ENCODE data around the gene SOHLH2.

Gene SOHLH2, protein sequence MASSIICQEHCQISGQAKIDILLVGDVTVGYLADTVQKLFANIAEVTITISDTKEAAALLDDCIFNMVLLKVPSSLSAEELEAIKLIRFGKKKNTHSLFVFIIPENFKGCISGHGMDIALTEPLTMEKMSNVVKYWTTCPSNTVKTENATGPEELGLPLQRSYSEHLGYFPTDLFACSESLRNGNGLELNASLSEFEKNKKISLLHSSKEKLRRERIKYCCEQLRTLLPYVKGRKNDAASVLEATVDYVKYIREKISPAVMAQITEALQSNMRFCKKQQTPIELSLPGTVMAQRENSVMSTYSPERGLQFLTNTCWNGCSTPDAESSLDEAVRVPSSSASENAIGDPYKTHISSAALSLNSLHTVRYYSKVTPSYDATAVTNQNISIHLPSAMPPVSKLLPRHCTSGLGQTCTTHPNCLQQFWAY

DNA sequence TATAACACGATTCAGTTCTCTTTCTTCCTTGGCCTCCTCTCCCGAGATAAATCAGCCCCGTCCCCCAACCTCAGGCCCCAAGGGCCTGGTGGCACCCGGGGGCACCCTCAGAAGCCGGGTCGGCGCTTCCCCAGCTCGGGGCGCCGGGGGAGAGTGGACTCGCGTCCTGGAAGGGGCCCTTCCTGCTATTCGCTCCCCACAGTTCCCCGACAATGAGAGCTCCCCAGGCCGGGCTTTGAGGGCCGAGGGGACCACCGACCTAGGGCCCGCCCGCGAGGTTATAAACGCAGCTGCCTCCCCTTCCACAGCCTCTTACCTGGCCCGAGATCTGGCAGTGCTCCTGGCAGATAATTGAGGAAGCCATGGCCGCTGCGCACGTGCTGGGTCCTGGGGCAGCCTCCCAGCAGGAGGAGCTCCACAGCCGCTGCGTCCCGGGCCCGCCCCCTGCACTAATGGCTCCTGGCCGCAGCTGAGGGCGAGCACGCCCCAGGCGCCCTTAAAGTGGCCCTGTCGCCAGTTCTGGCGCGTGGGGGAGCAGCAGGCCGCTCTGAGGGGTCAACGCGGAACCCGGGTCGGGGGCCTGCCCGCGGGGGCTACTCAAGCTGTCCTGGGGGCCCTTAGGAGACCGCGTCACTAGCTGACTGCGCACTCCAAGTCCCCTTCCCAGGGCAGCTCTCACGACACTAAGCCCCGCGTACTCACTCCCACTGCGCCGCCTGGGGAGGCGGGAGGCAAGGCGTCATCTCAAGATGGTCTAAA is at the start of gene SOHLH2:
TSS of gene SOHLH2 (minus strand) at position 394 of the 759 bp plus-strand sequence. CDS start at position 364, 30 bp downstream.
- Histone ChIP-seq H3K36me3 (ENCODE audit: control insufficient read depth in 2 of 2, insufficient read depth in 2 of 2, low read length in 2 of 2) (no peaks in the 10 kb centered on the region), H3K27ac (ENCODE audit: low read length) (no peak within 1 kb of the TSS), H3K9ac (ENCODE audit: low read length in 2 of 2) (no peak within 1 kb of the TSS), H3K4me1 (ENCODE audit: control insufficient read depth, insufficient read depth, low read length) (peaks cover 4% of the 10 kb centered on the region), H3K4me3 (ENCODE audit: low read length in 2 of 2) (no peak within 1 kb of the TSS), H3K27me3 (ENCODE audit: control insufficient read depth in 1 of 2, insufficient read depth in 2 of 2, low read length in 2 of 2) (no peaks in the 10 kb centered on the region), H3K9me3 (ENCODE audit: control insufficient read depth in 2 of 2, low read length in 2 of 2) (no peaks in the 10 kb centered on the region)

DNA sequence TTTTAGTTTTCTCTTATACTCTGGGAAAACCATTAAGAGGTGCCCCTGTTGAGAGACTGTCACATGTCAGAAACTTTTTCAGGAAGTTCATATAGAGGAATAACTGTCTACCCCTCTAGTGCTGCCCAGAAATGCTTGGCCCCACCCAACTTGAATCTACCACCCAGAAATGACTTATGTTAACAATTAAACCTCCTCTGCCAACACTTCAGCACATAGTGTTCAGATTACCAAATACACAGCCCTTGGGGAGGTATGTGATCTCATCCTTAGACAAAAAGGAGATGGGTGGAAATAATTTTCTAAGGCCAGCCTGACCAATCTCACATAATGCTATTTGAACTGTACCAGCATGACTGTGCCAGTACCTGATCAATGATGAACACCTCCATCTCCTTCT is 47.6 kb upstream of the SOHLH2 start:
- Histone ChIP-seq H3K36me3 (ENCODE audit: control insufficient read depth in 2 of 2, insufficient read depth in 2 of 2, low read length in 2 of 2) (no peaks in the 10 kb centered on the region), H3K4me1 (ENCODE audit: control insufficient read depth, insufficient read depth, low read length) (no peaks in the 10 kb centered on the region), H3K27me3 (ENCODE audit: control insufficient read depth in 1 of 2, insufficient read depth in 2 of 2, low read length in 2 of 2) (no peaks in the 10 kb centered on the region), H3K9me3 (ENCODE audit: control insufficient read depth in 2 of 2, low read length in 2 of 2) (no peaks in the 10 kb centered on the region), H3K9ac (ENCODE audit: low read length in 2 of 2) (no peak overlapping the region), H3K27ac (ENCODE audit: low read length) (no peak overlapping the region), H3K4me3 (ENCODE audit: low read length in 2 of 2) (no peak overlapping the region)

DNA sequence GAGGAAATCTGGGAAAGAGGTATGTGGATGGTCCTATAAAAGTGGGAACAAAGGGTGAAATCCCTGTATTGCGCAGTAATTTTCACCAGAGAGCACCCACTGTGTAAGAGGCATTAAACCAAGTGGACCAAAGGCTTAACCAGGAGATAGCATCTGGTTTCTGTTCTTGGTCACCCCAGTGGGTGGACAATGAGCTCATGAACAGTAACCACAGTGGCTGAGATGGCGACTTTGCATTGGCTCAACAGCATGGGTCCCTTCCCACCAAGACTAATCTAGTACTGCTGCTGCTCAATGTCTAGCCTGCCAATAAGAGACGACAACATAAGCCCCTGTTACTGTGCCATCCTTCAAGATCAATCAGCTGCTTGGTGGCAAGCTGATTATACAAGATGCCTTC is 46.7 kb upstream of the SOHLH2 start:
- no peak overlapping the region for H3K4me3 ChIP-seq (ENCODE audit: low read length in 2 of 2)
- H3K27me3 ChIP-seq (ENCODE audit: control insufficient read depth in 1 of 2, insufficient read depth in 2 of 2, low read length in 2 of 2): no peaks in the 10 kb centered on the region
- no peak overlapping the region for H3K9ac ChIP-seq (ENCODE audit: low read length in 2 of 2)
- no peaks in the 10 kb centered on the region for H3K36me3 ChIP-seq (ENCODE audit: control insufficient read depth in 2 of 2, insufficient read depth in 2 of 2, low read length in 2 of 2)
- no peak overlapping the region for H3K27ac ChIP-seq (ENCODE audit: low read length)
- H3K4me1 ChIP-seq (ENCODE audit: control insufficient read depth, insufficient read depth, low read length): no peaks in the 10 kb centered on the region
- no peaks in the 10 kb centered on the region for H3K9me3 ChIP-seq (ENCODE audit: control insufficient read depth in 2 of 2, low read length in 2 of 2)

DNA sequence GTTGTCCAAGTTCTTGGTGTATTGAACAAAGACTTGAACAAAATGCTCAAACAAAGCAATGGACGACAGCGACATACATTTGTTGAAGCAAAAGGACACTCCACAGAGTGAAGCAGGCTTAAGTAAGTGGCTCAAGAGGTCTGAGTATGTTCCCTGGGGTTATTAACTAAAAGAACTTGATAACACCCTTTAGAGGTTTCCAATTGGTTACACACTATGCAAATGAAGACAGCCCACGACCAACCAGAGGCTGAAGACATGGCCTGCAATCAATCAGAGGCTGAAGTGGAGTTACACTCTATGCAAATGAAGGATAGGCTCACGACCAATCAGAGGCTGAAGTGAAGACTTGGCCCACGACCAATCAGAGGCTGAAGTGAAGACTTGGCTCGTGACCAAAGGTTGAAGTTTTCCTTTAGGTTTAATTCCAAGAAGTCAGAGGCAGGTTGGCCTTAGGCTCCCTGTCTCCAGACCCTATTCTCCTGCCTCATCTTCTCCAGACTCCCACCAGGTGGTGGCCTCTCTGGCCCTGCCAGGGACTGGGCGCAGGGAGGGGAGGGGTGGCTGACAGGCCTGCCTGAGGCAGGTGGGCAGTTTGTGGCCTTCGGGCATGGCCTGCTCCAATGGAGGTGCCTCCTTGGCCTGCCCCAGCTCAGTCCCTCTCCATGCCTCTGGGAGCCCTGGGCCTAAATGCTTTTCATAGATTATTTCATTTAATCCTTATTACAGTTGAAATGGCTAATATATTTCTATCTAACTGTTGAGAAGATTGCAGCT is 45.2 kb upstream of the SOHLH2 start:
- H3K9me3 ChIP-seq (ENCODE audit: control insufficient read depth in 2 of 2, low read length in 2 of 2): no peaks in the 10 kb centered on the region
- H3K4me1 ChIP-seq (ENCODE audit: control insufficient read depth, insufficient read depth, low read length): no peaks in the 10 kb centered on the region
- H3K27ac ChIP-seq (ENCODE audit: low read length): no peak overlapping the region
- no peaks in the 10 kb centered on the region for H3K36me3 ChIP-seq (ENCODE audit: control insufficient read depth in 2 of 2, insufficient read depth in 2 of 2, low read length in 2 of 2)
- H3K4me3 ChIP-seq (ENCODE audit: low read length in 2 of 2): no peak overlapping the region
- no peak overlapping the region for H3K9ac ChIP-seq (ENCODE audit: low read length in 2 of 2)
- no peaks in the 10 kb centered on the region for H3K27me3 ChIP-seq (ENCODE audit: control insufficient read depth in 1 of 2, insufficient read depth in 2 of 2, low read length in 2 of 2)

DNA sequence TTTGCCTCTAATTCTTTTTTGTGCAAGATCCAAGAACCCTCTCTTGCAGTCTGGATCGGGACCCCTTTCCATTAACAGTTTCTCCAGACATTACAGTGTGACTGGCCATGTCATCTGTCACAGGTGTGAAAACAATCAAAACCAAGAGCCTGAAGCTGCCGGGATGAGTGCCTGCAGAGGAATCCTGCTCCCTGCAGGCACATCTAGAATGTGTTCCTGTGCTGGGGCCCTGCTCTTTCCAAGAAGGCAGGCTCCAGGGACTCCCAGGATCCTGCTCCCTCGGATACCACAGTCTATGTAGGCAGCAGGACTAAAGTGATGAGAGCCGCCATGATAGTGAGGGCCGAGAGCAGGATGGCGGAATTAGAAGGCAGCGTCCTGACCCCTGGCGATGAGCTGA is 44.5 kb upstream of the SOHLH2 start:
- Histone ChIP-seq H3K4me3 (ENCODE audit: low read length in 2 of 2) (no peak overlapping the region), H3K36me3 (ENCODE audit: control insufficient read depth in 2 of 2, insufficient read depth in 2 of 2, low read length in 2 of 2) (no peaks in the 10 kb centered on the region), H3K4me1 (ENCODE audit: control insufficient read depth, insufficient read depth, low read length) (no peaks in the 10 kb centered on the region), H3K9ac (ENCODE audit: low read length in 2 of 2) (no peak overlapping the region), H3K27ac (ENCODE audit: low read length) (no peak overlapping the region), H3K27me3 (ENCODE audit: control insufficient read depth in 1 of 2, insufficient read depth in 2 of 2, low read length in 2 of 2) (no peaks in the 10 kb centered on the region), H3K9me3 (ENCODE audit: control insufficient read depth in 2 of 2, low read length in 2 of 2) (no peaks in the 10 kb centered on the region)

DNA sequence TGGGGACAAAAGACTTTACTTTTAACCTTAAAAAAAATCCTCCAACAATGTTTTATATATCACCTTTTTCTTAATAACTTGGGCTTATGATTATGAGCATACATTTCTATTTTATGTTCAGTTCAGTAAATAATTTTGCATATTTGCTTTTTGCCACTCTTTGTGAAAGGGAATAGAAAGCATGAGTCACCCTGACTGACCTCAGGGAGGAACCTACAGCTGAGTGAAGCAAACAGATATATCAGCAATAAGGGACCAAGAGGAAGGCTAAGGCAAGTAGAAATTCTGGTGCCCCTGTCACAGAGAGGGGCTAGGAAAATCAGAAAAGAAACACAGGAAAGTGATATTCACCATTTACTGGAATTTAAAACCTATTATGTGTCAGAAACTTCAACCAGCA is 37.2 kb upstream of the SOHLH2 start:
- Histone ChIP-seq H3K27ac (ENCODE audit: low read length) (no peak overlapping the region), H3K36me3 (ENCODE audit: control insufficient read depth in 2 of 2, insufficient read depth in 2 of 2, low read length in 2 of 2) (peaks cover 0 to 4% of the 10 kb centered on the region in 2 donors), H3K9me3 (ENCODE audit: control insufficient read depth in 2 of 2, low read length in 2 of 2) (no peaks in the 10 kb centered on the region), H3K27me3 (ENCODE audit: control insufficient read depth in 1 of 2, insufficient read depth in 2 of 2, low read length in 2 of 2) (no peaks in the 10 kb centered on the region), H3K4me3 (ENCODE audit: low read length in 2 of 2) (no peak overlapping the region), H3K4me1 (ENCODE audit: control insufficient read depth, insufficient read depth, low read length) (no peaks in the 10 kb centered on the region), H3K9ac (ENCODE audit: low read length in 2 of 2) (no peak overlapping the region)

DNA sequence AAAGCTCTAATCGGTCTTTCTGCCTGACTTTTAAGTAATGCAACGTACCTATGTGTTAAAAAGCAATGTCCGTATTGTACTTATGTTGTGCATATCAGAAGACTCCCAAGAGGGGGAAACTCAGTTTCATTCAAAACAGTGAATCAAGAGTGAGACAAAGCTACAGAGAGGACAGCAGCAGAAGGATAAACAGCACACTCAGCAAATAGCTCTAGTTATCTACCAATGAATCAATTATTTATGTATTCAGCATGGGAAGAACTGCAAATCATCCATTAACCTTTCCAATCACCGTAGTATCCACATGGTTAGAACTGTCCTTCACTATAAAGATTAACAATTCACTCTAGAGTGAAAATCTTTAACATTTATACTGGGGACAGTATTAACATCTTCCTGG is 36.7 kb upstream of the SOHLH2 start:
- Histone ChIP-seq H3K27me3 (ENCODE audit: control insufficient read depth in 1 of 2, insufficient read depth in 2 of 2, low read length in 2 of 2) (no peaks in the 10 kb centered on the region), H3K27ac (ENCODE audit: low read length) (no peak overlapping the region), H3K9ac (ENCODE audit: low read length in 2 of 2) (no peak overlapping the region), H3K4me1 (ENCODE audit: control insufficient read depth, insufficient read depth, low read length) (no peaks in the 10 kb centered on the region), H3K4me3 (ENCODE audit: low read length in 2 of 2) (no peak overlapping the region), H3K36me3 (ENCODE audit: control insufficient read depth in 2 of 2, insufficient read depth in 2 of 2, low read length in 2 of 2) (peaks cover 0 to 4% of the 10 kb centered on the region in 2 donors), H3K9me3 (ENCODE audit: control insufficient read depth in 2 of 2, low read length in 2 of 2) (no peaks in the 10 kb centered on the region)

DNA sequence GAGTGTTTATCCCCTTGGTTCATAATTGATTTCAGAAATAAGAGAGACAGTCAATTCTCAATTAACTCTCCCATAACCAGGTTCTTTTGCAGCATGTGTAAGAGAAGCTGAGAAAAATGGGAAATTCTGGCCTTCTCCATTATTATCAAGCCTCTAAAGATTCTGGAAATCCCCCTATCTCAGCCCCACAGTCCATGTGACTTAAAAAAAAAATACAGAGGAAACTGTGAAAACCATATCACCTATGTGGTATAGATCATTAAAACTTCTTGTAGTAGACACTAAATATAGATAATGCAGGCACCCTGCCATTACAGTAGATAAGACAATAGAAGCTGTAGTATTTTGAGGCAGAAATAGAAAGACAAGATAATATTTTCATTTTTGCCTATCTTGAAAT is 34.3 kb upstream of the SOHLH2 start:
- Histone ChIP-seq H3K9ac (ENCODE audit: low read length in 2 of 2) (no peak overlapping the region), H3K4me1 (ENCODE audit: control insufficient read depth, insufficient read depth, low read length) (no peaks in the 10 kb centered on the region), H3K4me3 (ENCODE audit: low read length in 2 of 2) (no peak overlapping the region), H3K27ac (ENCODE audit: low read length) (no peak overlapping the region), H3K36me3 (ENCODE audit: control insufficient read depth in 2 of 2, insufficient read depth in 2 of 2, low read length in 2 of 2) (peaks cover 0 to 4% of the 10 kb centered on the region in 2 donors), H3K27me3 (ENCODE audit: control insufficient read depth in 1 of 2, insufficient read depth in 2 of 2, low read length in 2 of 2) (no peaks in the 10 kb centered on the region), H3K9me3 (ENCODE audit: control insufficient read depth in 2 of 2, low read length in 2 of 2) (no peaks in the 10 kb centered on the region)

DNA sequence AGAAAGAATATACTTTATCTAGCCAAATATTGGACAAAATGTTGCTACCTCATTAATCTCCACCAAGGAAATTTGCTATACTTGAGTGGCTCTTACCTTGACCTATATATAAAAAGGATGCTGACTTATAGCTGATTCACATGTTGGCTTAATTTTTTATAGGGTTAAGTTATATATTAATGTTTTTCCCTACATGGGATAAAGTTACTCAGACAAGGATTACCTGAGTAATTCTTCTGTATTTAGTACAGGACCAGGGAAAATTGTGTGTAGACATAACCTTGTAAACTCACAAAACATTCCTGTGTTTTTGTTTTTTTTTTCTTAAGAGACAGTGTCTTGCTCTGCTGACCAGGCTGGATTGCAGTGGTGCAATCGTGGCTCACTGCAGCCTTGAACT is 30.6 kb upstream of the SOHLH2 start:
- Histone ChIP-seq H3K27me3 (ENCODE audit: control insufficient read depth in 1 of 2, insufficient read depth in 2 of 2, low read length in 2 of 2) (no peaks in the 10 kb centered on the region), H3K4me1 (ENCODE audit: control insufficient read depth, insufficient read depth, low read length) (no peaks in the 10 kb centered on the region), H3K36me3 (ENCODE audit: control insufficient read depth in 2 of 2, insufficient read depth in 2 of 2, low read length in 2 of 2) (peaks cover 0 to 4% of the 10 kb centered on the region in 2 donors), H3K9me3 (ENCODE audit: control insufficient read depth in 2 of 2, low read length in 2 of 2) (no peaks in the 10 kb centered on the region), H3K27ac (ENCODE audit: low read length) (no peak overlapping the region), H3K9ac (ENCODE audit: low read length in 2 of 2) (no peak overlapping the region), H3K4me3 (ENCODE audit: low read length in 2 of 2) (no peak overlapping the region)

DNA sequence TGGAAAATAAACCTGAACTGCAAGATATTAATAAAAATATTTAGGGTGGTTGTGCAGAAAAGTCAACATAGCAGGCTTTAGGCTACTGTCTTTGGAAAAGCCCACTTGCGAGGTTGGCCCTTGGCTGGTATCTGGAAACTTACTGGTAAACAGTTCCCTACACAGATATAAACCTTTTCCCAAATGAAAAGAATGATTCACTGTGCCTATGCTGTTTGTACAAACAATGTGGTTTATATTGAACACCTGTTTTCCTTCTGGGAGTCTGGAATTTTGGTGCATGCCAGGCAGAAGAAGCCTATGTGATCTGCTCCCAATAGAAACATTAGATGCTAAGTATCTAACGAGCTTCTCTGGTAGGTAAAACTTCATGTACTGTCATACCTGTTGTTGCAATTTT is 29.7 kb upstream of the SOHLH2 start:
- Histone ChIP-seq H3K4me3 (ENCODE audit: low read length in 2 of 2) (no peak overlapping the region), H3K9me3 (ENCODE audit: control insufficient read depth in 2 of 2, low read length in 2 of 2) (no peaks in the 10 kb centered on the region), H3K9ac (ENCODE audit: low read length in 2 of 2) (no peak overlapping the region), H3K27me3 (ENCODE audit: control insufficient read depth in 1 of 2, insufficient read depth in 2 of 2, low read length in 2 of 2) (no peaks in the 10 kb centered on the region), H3K27ac (ENCODE audit: low read length) (no peak overlapping the region), H3K36me3 (ENCODE audit: control insufficient read depth in 2 of 2, insufficient read depth in 2 of 2, low read length in 2 of 2) (peaks cover 0 to 4% of the 10 kb centered on the region in 2 donors), H3K4me1 (ENCODE audit: control insufficient read depth, insufficient read depth, low read length) (no peaks in the 10 kb centered on the region)
